GM12878 (cell line): ENCODE results near the gene WFDC6. TPM values are rescaled to one million over a fixed set of nuclear protein-coding genes. Genes with fewer than 3 reads are reported as not detected.

Experiments used
- ATAC-seq: fragments of 200-7000 bp; cut with Tn5 transposase; 3 replicates; pipeline ENCODE4 v1.9.1; 2020; ENCODE audit warnings: mild to moderate bottlenecking, moderate library complexity
- BruUV-seq: library from RNA; stranded (reverse); fragments of 400-500 nt; replicated peaks from 2 replicates; lab custom pipeline; 2021; lab: Mats Ljungman, UMichigan
- CTCF ChIA-PET: fragments of 300-600 bp; sonication (Branson Sonifier 250); formaldehyde crosslinking; extraction: SDS; loops from one replicate; lab custom pipeline; 2021; ENCODE audit warnings: inconsistent platforms; lab: Yijun Ruan, JAX
- POLR2A ChIA-PET: fragments of 350-600 bp; formaldehyde crosslinking; extraction: SDS; loops from one replicate; lab custom pipeline; 2021; ENCODE audit warnings: inconsistent platforms; lab: Charles Lee
- RAD21 ChIA-PET: fragments of 300-600 bp; sonication (Branson Sonifier 250); formaldehyde crosslinking; loops from one replicate; lab custom pipeline; 2023; ENCODE audit warnings: antibody characterized with exemption; ENCODE audit not compliant: unreplicated experiment; lab: Charles Lee
- SMC1A ChIA-PET: fragments of 300-600 bp; sonication (Branson Sonifier 250); formaldehyde crosslinking; loops from one replicate; lab custom pipeline; 2023; ENCODE audit not compliant: unreplicated experiment, uncharacterized antibody; lab: Charles Lee
- DNase-seq: peaks from one replicate; pipeline ENCODE4 v3.0.0-alpha.2; 2011; ENCODE audit warnings: low read depth, low spot score
- FAIRE-seq: peaks from 3 replicates; lab custom pipeline; 2011; peaks lifted over from hg19 to GRCh38; lab: Jason Lieb, UNC
- H2AFZ ChIP-seq: 2 replicates; pipeline ENCODE4 v1.6.0; 2011; ENCODE audit warnings: low read depth, low read length, control low read depth; ENCODE audit not compliant: control insufficient read depth
- H3K27ac ChIP-seq: 2 replicates; pipeline ENCODE4 v1.5.1; 2011; ENCODE audit warnings: control low read depth; ENCODE audit not compliant: control insufficient read depth, insufficient read depth
- H3K27me3 ChIP-seq, 2 experiments: replicated peaks in 1 of 2; 2 replicates each; pipeline versions ENCODE4 v1.6.0 to v1.6.1; 2011; ENCODE audit warnings: low read length in 1 of 2; ENCODE audit not compliant: control insufficient read depth in 2 of 2, insufficient read depth in 2 of 2
- H3K36me3 ChIP-seq, 2 experiments: 2 replicates each; pipeline ENCODE4 v1.5.1; 2011; ENCODE audit warnings: low read length in 1 of 2; ENCODE audit not compliant: control insufficient read depth in 2 of 2, insufficient read depth in 2 of 2
- H3K4me1 ChIP-seq: 2 replicates; pipeline ENCODE4 v1.6.1; 2011; ENCODE audit warnings: mild to moderate bottlenecking, low read length, moderate library complexity, mixed read lengths; ENCODE audit not compliant: control insufficient read depth, insufficient read depth
- H3K4me2 ChIP-seq: 2 replicates; pipeline ENCODE4 v1.6.0; 2011; ENCODE audit warnings: control low read depth; ENCODE audit not compliant: control insufficient read depth, insufficient read depth
- H3K4me3 ChIP-seq: fragments of 200-600 bp; sonication (generic); 2 replicates; pipeline ENCODE4 v1.5.1; 2016
- H3K79me2 ChIP-seq: 2 replicates; pipeline ENCODE4 v1.6.0; 2011; ENCODE audit warnings: low read length; ENCODE audit not compliant: control insufficient read depth, insufficient read depth
- H3K9ac ChIP-seq: 2 replicates; pipeline ENCODE4 v1.8.0; 2011; ENCODE audit warnings: low read length, control low read depth, mixed read lengths; ENCODE audit not compliant: control insufficient read depth, insufficient read depth
- H3K9me3 ChIP-seq: replicated peaks from 3 replicates; pipeline ENCODE4 v1.5.1; 2011; ENCODE audit warnings: mild to moderate bottlenecking, low read length; ENCODE audit not compliant: control insufficient read depth, insufficient read depth
- H4K20me1 ChIP-seq: 2 replicates; pipeline ENCODE4 v1.6.0; 2011; ENCODE audit not compliant: control insufficient read depth, insufficient read depth
- CBX3 ChIP-seq: fragments of 200-600 bp; sonication (generic); IDR thresholded peaks from 2 replicates; pipeline ENCODE4 v1.6.1; 2016; ENCODE audit warnings: low read depth, borderline replicate concordance
- CBX5 ChIP-seq: sonication (generic); IDR thresholded peaks from 2 replicates; pipeline ENCODE4 v1.6.1; 2016; ENCODE audit warnings: low read depth, moderate library complexity, mild to moderate bottlenecking, inconsistent platforms
- CEBPZ ChIP-seq: fragments of 150-350 bp; IDR thresholded peaks from 2 replicates; pipeline ENCODE4 v1.6.1; 2016; ENCODE audit warnings: low read depth, low read length
- CHD2 ChIP-seq: IDR thresholded peaks from 2 replicates; pipeline ENCODE4 v1.6.1; 2011; ENCODE audit warnings: low read depth, low read length, improper control_type of control experiment, borderline replicate concordance
- EP300 ChIP-seq, 2 experiments: fragments of 150-350 bp in 1 of 2; IDR thresholded peaks; 2 replicates each; pipeline ENCODE4 v1.6.1; 2011 to 2012; ENCODE audit warnings: low read depth in 2 of 2, low read length in 2 of 2, borderline replicate concordance in 1 of 2, improper control_type of control experiment in 1 of 2, inconsistent platforms in 1 of 2; ENCODE audit not compliant: control insufficient read depth in 1 of 2
- ESRRA ChIP-seq: IDR thresholded peaks from 2 replicates; pipeline ENCODE4 v1.6.1; 2012; ENCODE audit warnings: mild to moderate bottlenecking, low read length, improper control_type of control experiment
- NFIC ChIP-seq: IDR thresholded peaks from 2 replicates; pipeline ENCODE4 v1.6.1; 2012; ENCODE audit warnings: low read depth, mild to moderate bottlenecking, inconsistent platforms, low read length, moderate library complexity
- NFYA ChIP-seq: IDR thresholded peaks from 2 replicates; pipeline ENCODE4 v1.6.1; 2011; ENCODE audit warnings: low read depth, mild to moderate bottlenecking, low read length, improper control_type of control experiment, borderline replicate concordance
- POU2F2 ChIP-seq: IDR thresholded peaks from 3 replicates; pipeline ENCODE4 v1.6.1; 2011; ENCODE audit warnings: low read depth, mild to moderate bottlenecking, low read length, borderline replicate concordance
- RUNX3 ChIP-seq: IDR thresholded peaks from 2 replicates; pipeline ENCODE4 v1.6.1; 2012; ENCODE audit warnings: low read length, inconsistent platforms
- TARDBP ChIP-seq: IDR thresholded peaks from 2 replicates; pipeline ENCODE4 v1.6.1; 2016; ENCODE audit warnings: borderline replicate concordance
- TCF3 ChIP-seq: IDR thresholded peaks from 2 replicates; pipeline ENCODE4 v1.6.1; 2012; ENCODE audit warnings: low read depth, mild to moderate bottlenecking, low read length, borderline replicate concordance; ENCODE audit not compliant: insufficient read depth
- ZNF24 ChIP-seq: fragments of 450-650 bp; IDR thresholded peaks from 2 replicates; pipeline ENCODE4 v1.6.1; 2017; ENCODE audit warnings: antibody characterized with exemption, mild to moderate bottlenecking
- WGBS: methylation state at CpG from one replicate; pipeline ENCODE4 v1.1.6; 2016; ENCODE audit warnings: low lambda C conversion rate; ENCODE audit not compliant: insufficient replicate concordance, insufficient coverage; ENCODE audit errors: missing lambda C conversion rate; 5-methylcytosine and 5-hydroxymethylcytosine counted together
- in situ Hi-C: fragments of 300-500 bp; cut with MboI; formaldehyde crosslinking; loops from 9 replicates; pipeline ENCODE4 v1.14.3; 2018; ENCODE audit warnings: mixed read lengths
- intact Hi-C: fragments of 100-400 bp; cut with micrococcal nuclease; formaldehyde crosslinking; loops from one replicate; pipeline ENCODE4 v1.14.2; 2022; ENCODE audit not compliant: unreplicated experiment
- polyA plus RNA-seq, 11 experiments: library from polyadenylated mRNA; depleted of rRNA in 4 of 11; unstranded in 6 of 11; stranded (reverse) in 5 of 11; fragments of >200 nt; fragmentation: Nextera tagmentation in 4 of 11; fragmentation: Illumina TruSeq in 1 of 11; extraction: Ambion mirVana in 4 of 11; extraction: Trizol in 1 of 11; gene quantifications; 1 replicate in 1 of 11; 2 replicates in 10 of 11; pipeline versions ENCODE4 v1.2.1 to v1.2.3, GENCODE V29; 2011 to 2016; ENCODE audit warnings: inconsistent platforms in 2 of 11, missing spikeins in 2 of 11, low read depth in 1 of 11
- total RNA-seq, 4 experiments: library from RNA; depleted of rRNA in 3 of 4; stranded (reverse); fragments of >200 nt in 3 of 4; fragmentation: Illumina TruSeq in 1 of 4; extraction: Trizol in 1 of 4; gene quantifications; 2 replicates each; pipeline versions ENCODE4 v1.2.1 to v1.2.3, GENCODE V29; 2013 to 2021

WFDC6 gene
- total and polyA plus RNA-seq, 10 of the 15 experiments (the other 5 are each of a cell fraction or from before 2014, with no cell fraction given) = not detected

GRCh38 chr20:45576995-45577394 is 37.7 kb upstream of the WFDC6 start:
- FAIRE-seq (no peak), ATAC-seq (no peak), DNase-seq (no peak)
- ChIA-PET SMC1A (no interaction called here), CTCF (no interaction called here), RAD21 (no interaction called here), POLR2A (no interaction called here)
- Histone ChIP-seq H3K36me3 (no peaks in the 10 kb centered on the region), H3K4me2 (no peak overlapping the region), H4K20me1 (no peaks in the 10 kb centered on the region), H3K4me3 (no peak overlapping the region), H3K4me1 (no peaks in the 10 kb centered on the region), H3K79me2 (no peaks in the 10 kb centered on the region), H3K9me3 (no peaks in the 10 kb centered on the region), H3K9ac (no peak overlapping the region), H3K27ac (no peak overlapping the region), H3K27me3 (0 out of 4 replicates have a peak, but pooled peaks cover 0 to 1% of the 10 kb centered on the region in 2 experiments), H2AFZ (no peak overlapping the region)
- TF ChIP-seq CHD2 (no peak), TARDBP (no peak), CBX3 (no peak), TCF3 (no peak), POU2F2 (no peak), CEBPZ (no peak), ZNF24 (no peak), CBX5 (no peak), NFIC (no peak), NFYA (no peak), EP300 (IDR thresholded peaks at IDR 0.05; ENCODE audit: borderline replicate concordance in 1 of 2, control insufficient read depth in 1 of 2, low read depth in 2 of 2, low read length in 2 of 2) (no peak), RUNX3 (no peak), ESRRA (no peak)
- in situ Hi-C loops = no loop called here
- intact Hi-C loops = no loop called here
- WGBS = 13% methylated on average over 2 of the region's 2 CpGs
- no TSS peak for BruUV-seq
